Omental fat pad (tissue), 4 donors: ENCODE data around the gene FXYD7. TPM values are rescaled to one million over a fixed set of nuclear protein-coding genes. Genes with fewer than 3 reads are reported as not detected.

Experiments used
- ATAC-seq: fragments of 150-250 bp; one replicate; pipeline ENCODE4 v1.9.1; 2016; ENCODE audit warnings: mild to moderate bottlenecking, moderate library complexity; ENCODE audit not compliant: low FRiP score
- DNase-seq: peaks from one replicate; pipeline ENCODE4 v3.0.0-alpha.2; 2019; ENCODE audit warnings: low spot score
- CTCF ChIP-seq, 3 donors: fragments of 450-650 bp; IDR thresholded peaks; one replicate each; pipeline ENCODE4 v1.5.1; 2016 to 2017; ENCODE audit warnings: antibody characterized with exemption in 3 of 3, mild to moderate bottlenecking in 3 of 3, moderate library complexity in 2 of 3
- total RNA-seq, 4 donors: library from RNA; depleted of rRNA; stranded (reverse); fragments of >200 nt; gene quantifications; one replicate each; pipeline ENCODE4 v1.1.0, GENCODE V29; 2016

Gene FXYD7
- total RNA-seq, 4 donors from 2014 or later = not detected

- no peak for ATAC-seq
- DNase-seq = no peak
- no peak for TF ChIP-seq CTCF (IDR thresholded peaks at IDR 0.05)
These were observed 25.3 kb upstream of the FXYD7 start for GRCh38 chr19:35117799-35118198.

DNA sequence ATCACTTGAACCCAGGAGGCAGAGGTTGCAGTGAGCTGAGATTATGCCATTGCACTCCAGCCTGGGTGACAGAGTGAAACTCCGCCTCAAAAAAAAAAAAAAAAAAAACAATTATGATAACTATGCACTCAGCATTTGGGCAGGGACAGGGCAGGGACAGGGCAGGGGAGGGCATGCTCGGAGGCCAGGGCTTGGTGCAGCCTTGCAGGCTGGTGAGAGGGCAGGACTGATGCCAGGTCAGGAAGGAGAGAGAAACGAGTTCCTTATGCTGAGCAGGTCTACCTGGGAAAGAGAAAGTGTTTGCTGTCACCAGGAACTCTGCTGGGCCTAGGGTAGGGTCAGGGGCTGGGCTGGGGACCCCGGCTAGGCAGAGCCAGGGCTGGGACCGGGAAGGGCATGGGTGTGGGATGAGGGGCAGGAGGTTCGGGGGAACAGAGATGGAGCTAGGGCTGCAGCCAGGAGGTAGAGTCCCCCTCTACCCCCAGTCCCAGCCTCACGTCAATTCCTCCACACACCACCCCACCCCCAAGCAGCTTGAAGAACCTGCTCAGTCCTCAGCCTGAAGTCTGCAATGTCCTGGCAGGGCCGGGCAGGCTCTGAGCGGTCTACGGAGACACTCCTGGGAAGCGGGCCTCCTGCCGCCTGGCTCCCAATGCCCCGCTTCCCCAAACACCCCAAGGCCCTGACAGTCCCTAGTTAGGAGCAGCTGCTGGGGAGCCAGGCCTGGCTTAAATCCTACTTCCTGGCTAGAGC, 24.6 kb upstream of the FXYD7 start:
- DNase-seq = no peak
- ATAC-seq = no peak
- no peak for TF ChIP-seq CTCF (IDR thresholded peaks at IDR 0.05)

DNA sequence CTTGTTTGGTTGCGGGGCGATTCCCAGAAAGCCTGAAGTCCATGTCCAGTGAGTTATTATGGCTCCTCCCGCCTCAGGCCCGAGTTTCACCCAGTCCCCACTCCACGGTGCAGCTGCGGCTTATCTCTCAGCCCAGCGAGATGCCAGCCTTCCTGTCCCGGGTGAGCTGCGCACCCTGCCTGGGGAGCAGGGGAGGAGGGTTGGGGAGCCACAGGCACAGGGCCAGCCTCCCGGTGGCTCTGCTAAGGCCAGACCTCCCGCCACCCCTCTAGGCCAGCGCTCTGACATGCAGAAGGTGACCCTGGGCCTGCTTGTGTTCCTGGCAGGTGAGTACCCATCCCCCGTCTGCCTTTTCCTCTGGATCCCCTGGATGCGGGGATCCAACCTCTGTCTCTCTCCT, 24.0 kb upstream of the FXYD7 start:
- no peak for ATAC-seq
- no peak for TF ChIP-seq CTCF (IDR thresholded peaks at IDR 0.05)
- no peak for DNase-seq

- TF ChIP-seq CTCF (IDR thresholded peaks at IDR 0.05) = no peak
These were observed 23.4 kb upstream of the FXYD7 start for GRCh38 chr19:35119578-35120155.

DNA sequence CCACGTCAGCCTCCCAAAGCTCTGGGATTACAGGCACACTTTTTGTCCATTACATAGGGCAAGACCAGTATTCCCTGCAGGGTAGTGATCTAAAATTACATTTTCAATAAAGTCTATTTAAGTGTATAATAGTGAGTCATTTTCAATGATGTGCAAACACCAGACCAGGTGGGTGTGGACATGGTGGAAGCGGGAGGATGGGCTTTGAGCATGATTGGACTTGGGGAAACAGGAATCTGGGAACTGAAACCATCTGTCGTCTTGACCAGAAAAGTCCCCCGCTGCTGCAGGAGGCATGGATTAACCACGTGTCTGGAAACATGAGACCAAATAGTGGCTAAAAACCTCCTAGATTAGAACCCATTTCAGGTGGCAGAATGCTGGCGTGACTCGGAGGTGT, 22.6 kb upstream of the FXYD7 start:
- ATAC-seq (no peak), DNase-seq (no peak)
- no peak for TF ChIP-seq CTCF (IDR thresholded peaks at IDR 0.05)

More at GRCh38 chr19:35119578-35120155, 23.4 kb upstream of the FXYD7 start:
- ATAC-seq = no peak
- DNase-seq = no peak

DNA sequence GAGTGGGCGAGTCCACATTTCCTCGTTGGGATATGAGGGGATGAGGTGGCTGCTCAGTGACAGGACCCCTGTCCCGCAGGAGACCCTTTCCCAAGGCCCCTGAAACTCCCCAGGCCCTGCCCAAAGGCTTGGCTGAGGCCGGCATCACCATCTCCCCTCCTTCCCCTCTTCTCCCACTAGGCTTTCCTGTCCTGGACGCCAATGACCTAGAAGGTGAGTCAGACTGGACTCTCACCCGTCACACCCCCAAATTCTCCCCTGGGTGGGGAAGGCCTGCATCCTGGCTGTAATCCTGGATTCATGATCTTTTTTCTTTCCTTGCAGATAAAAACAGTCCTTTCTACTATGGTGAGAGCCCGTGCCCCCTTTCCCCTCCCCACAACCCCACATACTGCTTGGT, 22.2 kb upstream of the FXYD7 start:
- ATAC-seq (no peak), DNase-seq (no peak)
- no peak for TF ChIP-seq CTCF (IDR thresholded peaks at IDR 0.05)
